MM.1S (cell line): ENCODE data around the gene SPECC1L.

ENCODE experiments used
- EZH2 ChIP-seq: fragments of 300-600 bp; sonication (generic); optimal IDR thresholded peaks from 2 replicates; pipeline ENCODE3; 2017; ENCODE audit warnings: low read depth, mild to moderate bottlenecking, antibody characterized with exemption, low read length, mixed read lengths
- EZH2phosphoT487 ChIP-seq: fragments of 300-600 bp; sonication (generic); IDR thresholded peaks from 2 replicates; pipeline ENCODE4 v1.6.1; 2018; ENCODE audit warnings: antibody characterized with exemption, low read length
- TF ChIP-seq, protein P1 (sequence below): fragments of 300-600 bp; sonication (generic); IDR thresholded peaks from 2 replicates; pipeline ENCODE4 v1.5.1; 2016; ENCODE audit warnings: antibody characterized with exemption, low read length, mixed read lengths

DNA sequence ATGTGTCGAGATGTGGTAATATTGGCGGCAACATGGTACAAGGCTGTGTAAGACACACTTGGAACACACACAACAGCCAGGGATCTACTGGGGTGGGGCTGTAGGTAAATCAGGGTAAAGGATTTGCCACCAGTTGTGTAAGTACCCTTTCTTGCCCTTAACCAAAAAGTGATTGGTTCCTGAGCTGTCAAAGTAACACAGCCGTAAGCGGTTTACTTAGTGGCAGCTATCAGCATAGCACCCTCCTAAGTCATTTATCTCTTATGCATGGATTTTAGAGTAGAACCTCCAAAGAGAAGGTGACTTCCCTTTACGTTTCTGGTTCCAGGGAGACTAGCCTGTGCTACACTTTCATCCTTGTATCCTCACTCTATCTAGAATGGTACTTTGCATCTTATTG, 57.2 kb downstream of the SPECC1L start:
- TF ChIP-seq EZH2 (no peak), EZH2phosphoT487 (no peak)
- TF ChIP-seq, protein P1, sequence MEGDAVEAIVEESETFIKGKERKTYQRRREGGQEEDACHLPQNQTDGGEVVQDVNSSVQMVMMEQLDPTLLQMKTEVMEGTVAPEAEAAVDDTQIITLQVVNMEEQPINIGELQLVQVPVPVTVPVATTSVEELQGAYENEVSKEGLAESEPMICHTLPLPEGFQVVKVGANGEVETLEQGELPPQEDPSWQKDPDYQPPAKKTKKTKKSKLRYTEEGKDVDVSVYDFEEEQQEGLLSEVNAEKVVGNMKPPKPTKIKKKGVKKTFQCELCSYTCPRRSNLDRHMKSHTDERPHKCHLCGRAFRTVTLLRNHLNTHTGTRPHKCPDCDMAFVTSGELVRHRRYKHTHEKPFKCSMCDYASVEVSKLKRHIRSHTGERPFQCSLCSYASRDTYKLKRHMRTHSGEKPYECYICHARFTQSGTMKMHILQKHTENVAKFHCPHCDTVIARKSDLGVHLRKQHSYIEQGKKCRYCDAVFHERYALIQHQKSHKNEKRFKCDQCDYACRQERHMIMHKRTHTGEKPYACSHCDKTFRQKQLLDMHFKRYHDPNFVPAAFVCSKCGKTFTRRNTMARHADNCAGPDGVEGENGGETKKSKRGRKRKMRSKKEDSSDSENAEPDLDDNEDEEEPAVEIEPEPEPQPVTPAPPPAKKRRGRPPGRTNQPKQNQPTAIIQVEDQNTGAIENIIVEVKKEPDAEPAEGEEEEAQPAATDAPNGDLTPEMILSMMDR, result no peak
